HepG2 (cell line): ENCODE results near the gene GSTM2. TPM values are rescaled to one million over a fixed set of nuclear protein-coding genes. Genes with fewer than 3 reads are reported as not detected.
A peak's percentile ranks its signal among the peaks of the same experiment; 100 is the strongest.

Experiments used
- ATAC-seq: fragments of 200-7000 bp; cut with Tn5 transposase; 3 replicates; pipeline ENCODE4 v1.9.1; 2020; ENCODE audit warnings: mild to moderate bottlenecking, moderate library complexity
- BruUV-seq: library from RNA; stranded (reverse); fragments of 400-500 nt; replicated peaks from 2 replicates; lab custom pipeline; 2021; lab: Mats Ljungman, UMichigan
- CTCF ChIA-PET: fragments of 300-600 bp; formaldehyde crosslinking; extraction: SDS; loops from one replicate; lab custom pipeline; 2021; ENCODE audit warnings: low total read pairs, inconsistent platforms, low intra/inter-chr PET ratio; lab: Yijun Ruan, JAX
- POLR2A ChIA-PET: fragments of 350-600 bp; sonication (Branson Sonifier 250); formaldehyde crosslinking; loops from one replicate; lab custom pipeline; 2020; ENCODE audit warnings: antibody characterized with exemption, inconsistent platforms; lab: Yijun Ruan, JAX
- DNase-seq: peaks from one replicate; pipeline ENCODE4 v3.0.0-alpha.2; 2015; ENCODE audit warnings: low spot score
- FAIRE-seq: peaks from 3 replicates; lab custom pipeline; 2011; peaks lifted over from hg19 to GRCh38; lab: Jason Lieb, UNC
- H2AFZ ChIP-seq: one replicate; pipeline ENCODE4 v1.6.1; 2011; ENCODE audit warnings: low read length, inconsistent platforms
- H3K27ac ChIP-seq: fragments of 300-600 bp; 3 replicates; pipeline ENCODE4 v1.8.0; 2011; ENCODE audit warnings: mixed run types, mild to moderate bottlenecking, mixed read lengths, low read length, inconsistent platforms; ENCODE audit not compliant: insufficient read depth; ENCODE audit errors: extremely low read length
- H3K27me3 ChIP-seq, 2 experiments: fragments of 200-600 bp in 1 of 2; 2 replicates in 1 of 2; 3 replicates in 1 of 2; pipeline versions ENCODE4 v1.6.0 to v1.8.0; 2011; ENCODE audit warnings: low read length in 2 of 2, mild to moderate bottlenecking in 2 of 2, moderate library complexity in 2 of 2, inconsistent platforms in 1 of 2; ENCODE audit not compliant: insufficient read depth in 2 of 2, control insufficient read depth in 1 of 2
- H3K36me3 ChIP-seq, 2 experiments: fragments of 200-600 bp in 1 of 2; replicated peaks in 1 of 2; 2 replicates in 1 of 2; 3 replicates in 1 of 2; pipeline versions ENCODE4 v1.5.1 to v1.8.0; 2011; ENCODE audit warnings: low read length in 2 of 2, inconsistent platforms in 1 of 2; ENCODE audit not compliant: insufficient read depth in 2 of 2, control insufficient read depth in 1 of 2
- H3K4me1 ChIP-seq: 2 replicates; pipeline ENCODE4 v1.5.1; 2012; ENCODE audit warnings: low read length, inconsistent platforms; ENCODE audit not compliant: insufficient read depth
- H3K4me2 ChIP-seq: 2 replicates; pipeline ENCODE4 v1.6.0; 2011; ENCODE audit warnings: low read depth, low read length, inconsistent platforms
- H3K4me3 ChIP-seq, 3 experiments: fragments of 200-600 bp in 1 of 3; sonication (generic), shearing (Covaris generic) in 1 of 3; replicated peaks in 1 of 3; 2 replicates each; pipeline ENCODE4 v1.5.1; 2011 to 2016; ENCODE audit warnings: low read length in 3 of 3, inconsistent platforms in 2 of 3, low read depth in 2 of 3, mild to moderate bottlenecking in 2 of 3, control low read depth in 1 of 3, mixed read lengths in 1 of 3; ENCODE audit not compliant: insufficient read depth in 1 of 3
- H3K79me2 ChIP-seq: one replicate; pipeline ENCODE4 v1.6.1; 2011; ENCODE audit warnings: low read length, inconsistent platforms; ENCODE audit not compliant: insufficient read depth
- H3K9ac ChIP-seq: 2 replicates; pipeline ENCODE4 v1.6.0; 2011; ENCODE audit warnings: mild to moderate bottlenecking, low read depth, low read length, inconsistent platforms; ENCODE audit not compliant: insufficient read depth
- H3K9me3 ChIP-seq: 2 replicates; pipeline ENCODE4 v1.5.1; 2012; ENCODE audit warnings: mild to moderate bottlenecking, low read length
- H4K20me1 ChIP-seq: 2 replicates; pipeline ENCODE4 v1.6.0; 2011; ENCODE audit warnings: inconsistent platforms, mild to moderate bottlenecking, low read length, moderate library complexity; ENCODE audit not compliant: insufficient read depth
- CEBPG ChIP-seq: IDR thresholded peaks from 2 replicates; pipeline ENCODE4 v1.6.1; 2016
- FOXK1 ChIP-seq: sonication (generic); formaldehyde crosslinking; IDR thresholded peaks from 2 replicates; pipeline ENCODE4 v1.4.0; 2020; ENCODE audit warnings: low read depth, missing genetic modification reagents, borderline replicate concordance
- HOXA7 ChIP-seq: sonication (generic); formaldehyde crosslinking; IDR thresholded peaks from 2 replicates; pipeline ENCODE4 v1.8.1; 2022; ENCODE audit warnings: mild to moderate bottlenecking, missing genetic modification reagents, moderate library complexity
- KDM4B ChIP-seq: sonication (generic); formaldehyde crosslinking; IDR thresholded peaks from 2 replicates; pipeline ENCODE4 v1.4.0; 2020; ENCODE audit warnings: missing genetic modification reagents
- PCBP1 ChIP-seq: fragments of 200-400 bp; formaldehyde crosslinking; IDR thresholded peaks from 2 replicates; pipeline ENCODE4 v1.6.1; 2017; ENCODE audit warnings: mild to moderate bottlenecking, low read depth, low read length, borderline replicate concordance
- RAD21 ChIP-seq: fragments of 450-650 bp; formaldehyde crosslinking; IDR thresholded peaks from 2 replicates; pipeline ENCODE4 v1.5.0; 2020; ENCODE audit warnings: mild to moderate bottlenecking
- SMC3 ChIP-seq: IDR thresholded peaks from 2 replicates; pipeline ENCODE4 v1.6.1; 2011; ENCODE audit warnings: low read length, improper control_type of control experiment
- STAG1 ChIP-seq: sonication (generic); formaldehyde crosslinking; IDR thresholded peaks from 2 replicates; pipeline ENCODE4 v1.4.0; 2020; ENCODE audit warnings: missing genetic modification reagents
- ZNF138 ChIP-seq: sonication (generic); formaldehyde crosslinking; IDR thresholded peaks from 2 replicates; pipeline ENCODE4 v1.5.0; 2020; ENCODE audit warnings: mild to moderate bottlenecking, low read depth, missing genetic modification reagents
- ZNF530 ChIP-seq: sonication (generic); formaldehyde crosslinking; IDR thresholded peaks from 2 replicates; pipeline ENCODE4 v1.5.0; 2020; ENCODE audit warnings: low read depth, mild to moderate bottlenecking, missing genetic modification reagents
- ZNF670 ChIP-seq: sonication (generic); formaldehyde crosslinking; IDR thresholded peaks from 2 replicates; pipeline ENCODE4 v1.8.0; 2022; ENCODE audit warnings: mild to moderate bottlenecking, missing genetic modification reagents, borderline replicate concordance
- ZNF749 ChIP-seq: sonication (generic); formaldehyde crosslinking; IDR thresholded peaks from 2 replicates; pipeline ENCODE4 v1.8.0; 2022; ENCODE audit warnings: mild to moderate bottlenecking, missing genetic modification reagents, moderate library complexity, borderline replicate concordance
- ZNF773 ChIP-seq: sonication (generic); formaldehyde crosslinking; IDR thresholded peaks from 2 replicates; pipeline ENCODE4 v1.4.0; 2020; ENCODE audit warnings: missing genetic modification reagents, borderline replicate concordance
- ZSCAN31 ChIP-seq: sonication (generic); formaldehyde crosslinking; IDR thresholded peaks from 2 replicates; pipeline ENCODE4 v1.5.0; 2020; ENCODE audit warnings: low read depth, mild to moderate bottlenecking, missing genetic modification reagents
- WGBS: methylation state at CpG from one replicate; pipeline ENCODE4 v1.1.6; 2017; ENCODE audit warnings: low lambda C conversion rate; 5-methylcytosine and 5-hydroxymethylcytosine counted together
- in situ Hi-C: cut with HindIII; loops from 2 replicates; pipeline ENCODE4 v1.10.0; 2017; ENCODE audit warnings: low pct_unique_long_range_greater_than_20kb; ENCODE audit not compliant: extremely low pct_ligation_motif_present
- intact Hi-C: fragments of 100-400 bp; cut with micrococcal nuclease; formaldehyde crosslinking; loops from one replicate; pipeline ENCODE4 v1.10.0; 2022; ENCODE audit not compliant: unreplicated experiment
- polyA plus RNA-seq, 8 experiments: library from polyadenylated mRNA; depleted of rRNA in 3 of 8; stranded (reverse) in 7 of 8; unstranded in 1 of 8; fragments of >200 nt; fragmentation: Illumina TruSeq in 4 of 8; extraction: Trizol in 4 of 8; gene quantifications; 2 replicates each; pipeline versions ENCODE4 v1.2.1 to v1.2.3, GENCODE V29; 2011 to 2016; ENCODE audit warnings: low read depth in 4 of 8, missing spikeins in 1 of 8, mixed read lengths in 1 of 8; ENCODE audit not compliant: insufficient read depth in 1 of 8
- total RNA-seq, 5 experiments: library from RNA; depleted of rRNA; stranded (reverse); fragments of >200 nt; fragmentation: Illumina TruSeq; extraction: Trizol; gene quantifications; 2 replicates each; pipeline ENCODE4 v1.2.3, GENCODE V29; 2016; ENCODE audit warnings: low read depth in 1 of 5
- TF ChIP-seq, protein P1 (sequence below): sonication (generic); formaldehyde crosslinking; IDR thresholded peaks from 2 replicates; pipeline ENCODE4 v1.8.0; 2022; ENCODE audit warnings: mild to moderate bottlenecking, missing genetic modification reagents, moderate library complexity
- TF ChIP-seq, protein P2 (sequence below): IDR thresholded peaks from 2 replicates; pipeline ENCODE4 v1.6.1; 2016; ENCODE audit warnings: control low read depth
- TF ChIP-seq, protein P3 (sequence below): IDR thresholded peaks from 2 replicates; pipeline ENCODE4 v1.6.1; 2018; ENCODE audit warnings: missing genetic modification reagents
- TF ChIP-seq, protein P4 (sequence below): IDR thresholded peaks from 2 replicates; pipeline ENCODE4 v1.6.1; 2016; ENCODE audit warnings: low read depth
- TF ChIP-seq, protein P5 (sequence below): IDR thresholded peaks from 2 replicates; pipeline ENCODE4 v1.6.1; 2012; ENCODE audit warnings: low read depth, low read length, improper control_type of control experiment

The GSTM2 gene
- total and polyA plus RNA-seq, 2 of the 13 experiments (the other 11 are each of a cell fraction or from before 2014, with no cell fraction given): 7.0 to 15.0 TPM

DNA sequence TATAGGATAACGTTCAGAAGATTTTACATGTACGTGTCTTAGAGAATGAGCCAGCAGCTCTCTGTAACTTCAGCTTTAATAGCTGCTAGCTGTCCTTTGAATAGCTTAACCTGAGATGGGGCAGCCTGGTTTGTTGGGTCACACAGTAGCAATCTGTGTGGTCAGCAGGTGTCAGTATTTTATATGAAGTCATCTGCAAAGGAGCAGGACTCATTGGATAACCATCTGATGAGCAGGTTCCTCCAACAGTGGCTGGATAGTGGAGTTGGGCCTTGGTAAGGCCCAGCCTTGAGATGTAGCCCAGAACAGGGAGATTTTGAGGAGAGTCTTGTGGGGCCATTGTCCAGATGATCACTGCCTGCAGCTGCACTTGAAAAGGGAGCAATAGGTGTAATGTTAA lies 50.6 kb downstream of the GSTM2 start:
- Histone ChIP-seq H4K20me1 (no peaks in the 10 kb centered on the region), H3K9me3 (no peaks in the 10 kb centered on the region), H3K27me3 (peaks cover 3 to 35% of the 10 kb centered on the region in 2 experiments; a peak in 3 of 5 replicates), H2AFZ (no peak overlapping the region), H3K4me1 (no peaks in the 10 kb centered on the region), H3K4me2 (no peak overlapping the region), H3K4me3 (no peak overlapping the region), H3K27ac (no peak overlapping the region), H3K79me2 (no peaks in the 10 kb centered on the region), H3K36me3 (no peaks in the 10 kb centered on the region), H3K9ac (no peak overlapping the region)
- no TSS peak for BruUV-seq
- FAIRE-seq (peak; percentile 52), ATAC-seq (peak; percentile 93), DNase-seq (peak; percentile 65)
- WGBS: 0% methylated on average over 2 of the region's 2 CpGs
- POLR2A ChIA-PET: no interaction called here
- CTCF ChIA-PET: interaction anchor here (0.6 to 2.6 kb wide), 3 partner anchors 55 to 304 kb away, joined by 3 to 15 read pairs (median 5); no protein-coding TSS in a partner anchor
- in situ Hi-C loops: loop anchor here (5.0 to 10.0 kb wide), 3 partner anchors 54 to 174 kb away; partner anchors contain the start of genes GNAI3 and GSTM2
- intact Hi-C loops: loop anchor here (1.0 to 10.0 kb wide), 2 partner anchors 55 to 266 kb away; partner anchors contain the start of gene AHCYL1
- TF ChIP-seq ZSCAN31 (CRISPR knock-in tag): 0 out of 2 replicates have a peak, but pooled peaks have one; percentile 14
- TF ChIP-seq, protein P1, sequence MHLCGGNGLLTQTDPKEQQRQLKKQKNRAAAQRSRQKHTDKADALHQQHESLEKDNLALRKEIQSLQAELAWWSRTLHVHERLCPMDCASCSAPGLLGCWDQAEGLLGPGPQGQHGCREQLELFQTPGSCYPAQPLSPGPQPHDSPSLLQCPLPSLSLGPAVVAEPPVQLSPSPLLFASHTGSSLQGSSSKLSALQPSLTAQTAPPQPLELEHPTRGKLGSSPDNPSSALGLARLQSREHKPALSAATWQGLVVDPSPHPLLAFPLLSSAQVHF (CRISPR knock-in tag): no peak
- TF ChIP-seq CEBPG (CRISPR knock-in tag): 0 out of 2 replicates have a peak, but pooled peaks have one; percentile 15
- TF ChIP-seq ZNF530 (CRISPR knock-in tag): no peak
- no peak for TF ChIP-seq KDM4B (CRISPR knock-in tag)
- TF ChIP-seq ZNF138: no peak
- TF ChIP-seq STAG1 (CRISPR knock-in tag): peak; percentile 86
- TF ChIP-seq, protein P2, sequence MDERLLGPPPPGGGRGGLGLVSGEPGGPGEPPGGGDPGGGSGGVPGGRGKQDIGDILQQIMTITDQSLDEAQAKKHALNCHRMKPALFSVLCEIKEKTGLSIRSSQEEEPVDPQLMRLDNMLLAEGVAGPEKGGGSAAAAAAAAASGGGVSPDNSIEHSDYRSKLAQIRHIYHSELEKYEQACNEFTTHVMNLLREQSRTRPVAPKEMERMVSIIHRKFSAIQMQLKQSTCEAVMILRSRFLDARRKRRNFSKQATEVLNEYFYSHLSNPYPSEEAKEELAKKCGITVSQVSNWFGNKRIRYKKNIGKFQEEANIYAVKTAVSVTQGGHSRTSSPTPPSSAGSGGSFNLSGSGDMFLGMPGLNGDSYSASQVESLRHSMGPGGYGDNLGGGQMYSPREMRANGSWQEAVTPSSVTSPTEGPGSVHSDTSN: no peak
- TF ChIP-seq, protein P3, sequence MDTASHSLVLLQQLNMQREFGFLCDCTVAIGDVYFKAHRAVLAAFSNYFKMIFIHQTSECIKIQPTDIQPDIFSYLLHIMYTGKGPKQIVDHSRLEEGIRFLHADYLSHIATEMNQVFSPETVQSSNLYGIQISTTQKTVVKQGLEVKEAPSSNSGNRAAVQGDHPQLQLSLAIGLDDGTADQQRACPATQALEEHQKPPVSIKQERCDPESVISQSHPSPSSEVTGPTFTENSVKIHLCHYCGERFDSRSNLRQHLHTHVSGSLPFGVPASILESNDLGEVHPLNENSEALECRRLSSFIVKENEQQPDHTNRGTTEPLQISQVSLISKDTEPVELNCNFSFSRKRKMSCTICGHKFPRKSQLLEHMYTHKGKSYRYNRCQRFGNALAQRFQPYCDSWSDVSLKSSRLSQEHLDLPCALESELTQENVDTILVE (CRISPR knock-in tag): no peak
- TF ChIP-seq, protein P4, sequence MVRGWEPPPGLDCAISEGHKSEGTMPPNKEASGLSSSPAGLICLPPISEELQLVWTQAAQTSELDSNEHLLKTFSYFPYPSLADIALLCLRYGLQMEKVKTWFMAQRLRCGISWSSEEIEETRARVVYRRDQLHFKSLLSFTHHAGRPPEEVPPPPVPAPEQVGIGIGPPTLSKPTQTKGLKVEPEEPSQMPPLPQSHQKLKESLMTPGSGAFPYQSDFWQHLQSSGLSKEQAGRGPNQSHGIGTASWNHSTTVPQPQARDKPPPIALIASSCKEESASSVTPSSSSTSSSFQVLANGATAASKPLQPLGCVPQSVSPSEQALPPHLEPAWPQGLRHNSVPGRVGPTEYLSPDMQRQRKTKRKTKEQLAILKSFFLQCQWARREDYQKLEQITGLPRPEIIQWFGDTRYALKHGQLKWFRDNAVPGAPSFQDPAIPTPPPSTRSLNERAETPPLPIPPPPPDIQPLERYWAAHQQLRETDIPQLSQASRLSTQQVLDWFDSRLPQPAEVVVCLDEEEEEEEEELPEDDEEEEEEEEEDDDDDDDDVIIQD (CRISPR knock-in tag): no peak
- TF ChIP-seq HOXA7: no peak
- TF ChIP-seq ZNF749 (CRISPR knock-in tag): no peak
- no peak for TF ChIP-seq PCBP1
- no peak for TF ChIP-seq ZNF670
- 0 out of 2 replicates have a peak, but pooled peaks have one; percentile 25 for TF ChIP-seq RAD21
- TF ChIP-seq SMC3: peak; percentile 74
- no peak for TF ChIP-seq FOXK1 (CRISPR knock-in tag)
- TF ChIP-seq, protein P5, sequence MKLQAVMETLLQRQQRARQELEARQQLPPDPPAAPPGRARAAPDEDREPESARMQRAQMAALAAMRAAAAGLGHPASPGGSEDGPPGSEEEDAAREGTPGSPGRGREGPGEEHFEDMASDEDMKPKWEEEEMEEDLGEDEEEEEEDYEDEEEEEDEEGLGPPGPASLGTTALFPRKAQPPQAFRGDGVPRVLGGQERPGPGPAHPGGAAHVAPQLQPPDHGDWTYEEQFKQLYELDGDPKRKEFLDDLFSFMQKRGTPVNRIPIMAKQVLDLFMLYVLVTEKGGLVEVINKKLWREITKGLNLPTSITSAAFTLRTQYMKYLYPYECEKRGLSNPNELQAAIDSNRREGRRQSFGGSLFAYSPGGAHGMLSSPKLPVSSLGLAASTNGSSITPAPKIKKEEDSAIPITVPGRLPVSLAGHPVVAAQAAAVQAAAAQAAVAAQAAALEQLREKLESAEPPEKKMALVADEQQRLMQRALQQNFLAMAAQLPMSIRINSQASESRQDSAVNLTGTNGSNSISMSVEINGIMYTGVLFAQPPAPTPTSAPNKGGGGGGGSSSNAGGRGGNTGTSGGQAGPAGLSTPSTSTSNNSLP: peak; percentile 36; the same call in 1 of the 2 replicates
- no peak for TF ChIP-seq ZNF773
